ENCODE data around the gene GNAS.

GNAS gene

DNA sequence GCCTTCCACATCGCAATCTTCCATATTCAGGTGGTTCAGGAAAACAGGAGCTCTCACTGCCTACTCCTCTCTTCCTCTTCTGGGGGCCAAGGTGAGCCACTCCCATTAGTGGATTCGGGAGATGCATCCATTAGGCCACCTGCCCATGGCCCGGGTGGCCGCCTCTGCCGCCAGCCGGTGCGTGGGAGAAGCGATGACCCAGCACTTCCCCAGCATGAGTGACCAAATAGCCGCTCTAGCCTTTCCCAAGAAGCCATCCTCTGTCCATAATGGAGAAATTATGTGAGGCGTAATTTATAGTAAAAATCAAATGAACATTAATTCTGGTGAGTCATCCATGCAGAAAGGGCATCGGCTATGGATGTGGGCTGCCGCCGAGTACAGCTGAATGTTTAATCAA lies 41.2 kb upstream of the GNAS start:
- no peak overlapping the region for H3K4me3 ChIP-seq (ENCODE audit: control insufficient read depth, low read depth, low read length)
- TF ChIP-seq, protein P1, sequence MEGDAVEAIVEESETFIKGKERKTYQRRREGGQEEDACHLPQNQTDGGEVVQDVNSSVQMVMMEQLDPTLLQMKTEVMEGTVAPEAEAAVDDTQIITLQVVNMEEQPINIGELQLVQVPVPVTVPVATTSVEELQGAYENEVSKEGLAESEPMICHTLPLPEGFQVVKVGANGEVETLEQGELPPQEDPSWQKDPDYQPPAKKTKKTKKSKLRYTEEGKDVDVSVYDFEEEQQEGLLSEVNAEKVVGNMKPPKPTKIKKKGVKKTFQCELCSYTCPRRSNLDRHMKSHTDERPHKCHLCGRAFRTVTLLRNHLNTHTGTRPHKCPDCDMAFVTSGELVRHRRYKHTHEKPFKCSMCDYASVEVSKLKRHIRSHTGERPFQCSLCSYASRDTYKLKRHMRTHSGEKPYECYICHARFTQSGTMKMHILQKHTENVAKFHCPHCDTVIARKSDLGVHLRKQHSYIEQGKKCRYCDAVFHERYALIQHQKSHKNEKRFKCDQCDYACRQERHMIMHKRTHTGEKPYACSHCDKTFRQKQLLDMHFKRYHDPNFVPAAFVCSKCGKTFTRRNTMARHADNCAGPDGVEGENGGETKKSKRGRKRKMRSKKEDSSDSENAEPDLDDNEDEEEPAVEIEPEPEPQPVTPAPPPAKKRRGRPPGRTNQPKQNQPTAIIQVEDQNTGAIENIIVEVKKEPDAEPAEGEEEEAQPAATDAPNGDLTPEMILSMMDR (conservative IDR thresholded peaks at IDR 0.05; ENCODE audit: control insufficient read depth, insufficient read depth, low read depth, low read length): no peak
- DNase-seq (ENCODE audit: low read depth): peak; percentile 3

DNA sequence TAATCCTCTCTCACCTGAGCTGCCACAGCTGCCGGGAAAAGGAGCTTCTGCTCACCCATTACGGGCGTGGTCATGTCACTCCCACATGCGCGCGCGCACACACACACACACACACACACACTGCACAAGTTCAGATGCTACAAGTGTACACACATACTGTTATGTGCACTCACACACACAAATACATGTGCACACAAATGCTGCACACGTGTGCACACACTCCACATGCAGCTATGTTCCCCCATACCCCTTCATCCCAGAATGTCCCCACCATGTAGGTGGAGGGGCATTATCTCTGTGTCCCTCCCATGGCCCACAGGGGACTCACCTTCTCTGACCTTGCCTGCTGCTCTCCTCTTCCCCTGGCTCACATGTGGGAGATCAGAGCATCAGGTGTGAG lies 39.1 kb upstream of the GNAS start:
- no peak for DNase-seq (ENCODE audit: low read depth)
- TF ChIP-seq, protein P1 (conservative IDR thresholded peaks at IDR 0.05; ENCODE audit: control insufficient read depth, insufficient read depth, low read depth, low read length): no peak
- H3K4me3 ChIP-seq (ENCODE audit: control insufficient read depth, low read depth, low read length): no peak overlapping the region

DNA sequence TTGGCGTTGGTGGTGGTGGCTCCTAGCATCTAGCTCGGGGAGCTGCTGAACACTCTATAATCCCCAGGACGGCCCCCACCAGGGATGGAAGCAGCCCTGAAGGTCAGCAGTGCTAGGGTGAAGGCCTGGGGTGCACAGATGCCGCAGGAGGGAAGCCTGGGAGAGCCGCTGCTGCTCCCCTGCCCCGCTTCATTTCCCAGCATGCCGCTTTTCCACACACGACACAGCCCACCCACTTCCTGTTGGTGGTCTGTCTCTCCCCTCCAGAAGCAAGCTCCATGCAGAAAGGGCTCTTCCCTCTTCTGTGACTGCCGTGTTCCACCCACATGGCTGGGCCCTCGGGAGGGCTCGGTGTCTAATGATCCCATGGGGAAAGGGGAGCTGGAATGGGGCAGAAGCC lies 37.1 kb upstream of the GNAS start:
- TF ChIP-seq, protein P1 (conservative IDR thresholded peaks at IDR 0.05; ENCODE audit: control insufficient read depth, insufficient read depth, low read depth, low read length): no peak
- H3K4me3 ChIP-seq (ENCODE audit: control insufficient read depth, low read depth, low read length): no peak overlapping the region
- no peak for DNase-seq (ENCODE audit: low read depth)

DNA sequence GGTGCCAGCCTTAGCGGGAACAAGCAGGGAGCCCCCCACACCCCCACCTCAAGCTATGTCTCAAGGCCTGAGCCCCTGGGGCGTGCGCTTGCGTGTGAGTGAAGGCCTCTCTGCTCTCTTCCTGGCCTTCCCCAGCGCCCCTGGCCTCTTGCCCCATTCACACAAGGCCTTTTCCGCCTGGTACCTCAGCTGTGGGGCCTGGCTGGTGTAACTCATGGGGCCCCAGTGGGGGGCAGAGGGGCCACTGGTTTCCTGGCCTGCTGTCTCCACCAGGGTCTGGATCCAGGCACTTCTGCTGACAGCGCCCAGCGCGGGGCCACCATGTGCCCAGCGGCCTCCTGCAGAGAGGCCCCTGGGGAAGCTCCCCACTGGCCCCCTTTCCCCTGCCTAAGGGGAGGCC lies 36.5 kb upstream of the GNAS start:
- TF ChIP-seq, protein P1 (conservative IDR thresholded peaks at IDR 0.05; ENCODE audit: control insufficient read depth, insufficient read depth, low read depth, low read length): no peak
- DNase-seq (ENCODE audit: low read depth): no peak
- no peak overlapping the region for H3K4me3 ChIP-seq (ENCODE audit: control insufficient read depth, low read depth, low read length)

DNA sequence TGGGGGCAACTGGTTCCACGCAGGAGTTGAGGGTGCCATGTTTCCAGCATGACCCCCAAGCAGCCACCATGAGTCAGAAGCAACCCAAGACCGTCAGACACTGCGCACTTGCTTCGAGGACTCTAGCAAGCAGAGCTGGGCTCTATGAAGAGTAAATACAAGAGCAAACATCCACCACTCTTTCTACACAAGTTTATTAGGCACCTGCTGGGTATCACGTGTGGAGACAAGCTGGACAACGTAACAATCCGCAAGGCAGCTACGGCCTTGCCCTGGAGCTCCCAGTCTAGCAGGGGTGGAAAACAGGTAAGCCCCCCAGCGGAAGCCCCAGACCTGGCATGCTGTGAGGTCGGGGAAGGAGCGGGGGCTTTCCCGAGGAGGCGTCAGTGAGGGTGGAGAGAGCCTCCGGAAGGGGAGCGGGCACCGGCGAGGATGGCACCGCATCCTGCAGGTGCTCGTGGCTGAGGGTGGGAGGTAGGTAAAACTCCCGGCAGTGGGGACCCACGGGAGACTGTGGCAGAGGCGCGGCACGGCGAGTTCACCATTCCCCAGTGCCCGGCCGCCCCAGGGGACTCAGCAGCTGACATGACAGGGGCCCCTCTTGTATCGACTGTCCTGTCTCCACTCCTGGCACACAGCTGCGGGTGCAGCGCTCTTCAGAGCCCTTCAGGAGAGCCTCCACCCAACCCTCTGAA lies 35.4 kb upstream of the GNAS start:
- H3K4me3 ChIP-seq (ENCODE audit: control insufficient read depth, low read depth, low read length): no peak overlapping the region
- TF ChIP-seq, protein P1 (conservative IDR thresholded peaks at IDR 0.05; ENCODE audit: control insufficient read depth, insufficient read depth, low read depth, low read length): no peak
- DNase-seq (ENCODE audit: low read depth): no peak

DNA sequence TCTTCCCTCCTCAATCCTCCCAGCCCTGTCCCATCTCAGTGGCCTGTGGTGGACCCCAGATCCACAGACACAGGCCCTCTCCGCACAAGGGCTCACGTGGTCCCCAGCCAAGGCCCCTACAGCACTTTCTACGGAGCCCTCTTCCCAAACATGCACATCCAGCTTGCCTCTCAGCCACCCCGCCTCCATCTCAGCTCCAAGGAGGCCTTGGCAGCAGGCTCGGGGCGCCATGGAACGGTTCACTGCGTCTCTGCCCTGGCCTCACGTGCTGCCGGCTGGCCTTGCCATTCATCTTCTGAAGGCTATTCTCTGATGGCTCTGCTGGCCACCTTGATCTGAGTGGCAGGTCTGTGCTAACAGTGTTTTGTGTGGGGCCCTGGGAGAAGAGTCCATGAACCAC lies 34.8 kb upstream of the GNAS start:
- TF ChIP-seq, protein P1 (conservative IDR thresholded peaks at IDR 0.05; ENCODE audit: control insufficient read depth, insufficient read depth, low read depth, low read length): no peak

More for the DNA sequence above, 34.8 kb upstream of the GNAS start:
- no peak overlapping the region for H3K4me3 ChIP-seq (ENCODE audit: control insufficient read depth, low read depth, low read length)
- DNase-seq (ENCODE audit: low read depth): no peak
